Endodermal cell (in vitro differentiated cells): Measurements from ENCODE around the gene C4A. TPM values are rescaled to one million over a fixed set of nuclear protein-coding genes. Genes with fewer than 3 reads are reported as not detected.
"Not testable (repeated sequence)": the region's sequence is repeated elsewhere in the genome, so short reads cannot be mapped to it uniquely, and the experiment has no call there.

Source experiments
- DNase-seq: peaks from one replicate; pipeline ENCODE4 v3.0.0-alpha.2; 2017
- H3K27ac ChIP-seq: 2 replicates; pipeline ENCODE4 v1.5.1; 2013; ENCODE audit warnings: mild to moderate bottlenecking, low read depth, low read length, moderate library complexity
- H3K27me3 ChIP-seq: 2 replicates; pipeline ENCODE4 v1.6.1; 2013; ENCODE audit warnings: mild to moderate bottlenecking, low read length, moderate library complexity; ENCODE audit not compliant: insufficient read depth, control insufficient read depth, poor library complexity, severe bottlenecking
- H3K36me3 ChIP-seq: 2 replicates; pipeline ENCODE4 v1.7.0; 2013; ENCODE audit warnings: mild to moderate bottlenecking, low read length, moderate library complexity; ENCODE audit not compliant: control insufficient read depth, insufficient read depth
- H3K4me1 ChIP-seq: one replicate; pipeline ENCODE4 v1.7.0; 2013; ENCODE audit warnings: low read length; ENCODE audit not compliant: control insufficient read depth, insufficient read depth
- H3K4me3 ChIP-seq: 2 replicates; pipeline ENCODE4 v1.5.1; 2013; ENCODE audit warnings: mild to moderate bottlenecking, low read length, moderate library complexity
- H3K9ac ChIP-seq: 2 replicates; pipeline ENCODE4 v1.6.1; 2013; ENCODE audit warnings: mild to moderate bottlenecking, low read length, moderate library complexity; ENCODE audit not compliant: poor library complexity, severe bottlenecking; ENCODE audit errors: extremely low read depth
- H3K9me3 ChIP-seq: 2 replicates; pipeline ENCODE4 v1.6.1; 2013; ENCODE audit warnings: mild to moderate bottlenecking, low read length, moderate library complexity; ENCODE audit not compliant: control insufficient read depth
- H3K27ac Mint-ChIP-seq: 2 replicates; pipeline ENCODE4 v1.8.0; 2020; ENCODE audit warnings: mixed read lengths
- H3K27me3 Mint-ChIP-seq: 2 replicates; pipeline ENCODE4 v1.8.0; 2021; ENCODE audit warnings: mild to moderate bottlenecking, mixed read lengths; ENCODE audit not compliant: insufficient read depth
- H3K36me3 Mint-ChIP-seq: 2 replicates; pipeline ENCODE4 v1.8.0; 2020; ENCODE audit warnings: low read depth, mixed read lengths
- H3K4me1 Mint-ChIP-seq: 2 replicates; pipeline ENCODE4 v1.8.0; 2020; ENCODE audit warnings: mixed read lengths
- H3K4me3 Mint-ChIP-seq: 2 replicates; pipeline ENCODE4 v1.8.0; 2020; ENCODE audit warnings: mild to moderate bottlenecking, moderate library complexity, mixed read lengths
- H3K9me3 Mint-ChIP-seq: 2 replicates; pipeline ENCODE4 v1.8.0; 2020; ENCODE audit warnings: mild to moderate bottlenecking, mixed read lengths
- WGBS, 2 experiments: methylation state at CpG; one replicate each; pipeline versions ENCODE4 v1.1.5 to v1.1.7; 2013; ENCODE audit warnings: missing lambda C conversion rate in 2 of 2, mixed read lengths in 1 of 2; ENCODE audit not compliant: insufficient coverage in 1 of 2, insufficient read length in 1 of 2; 5-methylcytosine and 5-hydroxymethylcytosine counted together
- total RNA-seq, 2 donors: library from RNA; stranded (reverse); fragmentation: NEBNext Ultra II Directional in 1 of 2; extraction: Animal tissue kit (Norgen Biotek cat#: 25700) in 1 of 2; gene quantifications; 2 replicates in 1 of 2; 3 replicates in 1 of 2; pipeline ENCODE4 v1.2.1, GENCODE V29; 2021
- TF ChIP-seq, protein P1 (sequence below): fragments of 200-600 bp; sonication (generic); conservative IDR thresholded peaks from 2 replicates; pipeline ENCODE4 v1.5.0; 2021; ENCODE audit warnings: antibody characterized with exemption, mild to moderate bottlenecking

Gene C4A
- total RNA-seq, 2 donors from 2014 or later: 4.5 to 6.2 TPM

DNA sequence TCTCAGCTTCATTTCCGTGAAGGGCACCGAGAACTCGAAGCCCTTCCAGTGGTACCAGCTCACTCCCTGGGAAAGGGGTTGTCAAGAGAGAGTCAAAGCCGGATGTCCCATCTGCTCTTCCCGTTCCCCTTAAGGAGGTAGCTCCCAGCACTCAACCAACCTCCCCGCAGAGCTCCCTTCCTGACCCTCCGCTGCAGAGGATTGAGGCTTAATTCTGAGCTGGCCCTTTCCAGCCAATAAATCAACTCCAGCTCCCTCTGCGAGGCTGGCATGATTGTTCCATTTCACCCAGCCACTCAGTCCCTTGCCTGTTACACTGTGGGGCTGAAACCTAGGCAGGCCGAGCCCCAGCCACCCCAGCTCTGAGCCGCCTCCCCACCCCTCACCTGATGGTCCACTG is 59.5 kb downstream of the C4A start:
- peak overlapping the region; percentile 52 for H3K27ac Mint-ChIP-seq
- 94% methylated on average over 4 of the region's 10 CpGs; no CpG with 5 or more reads in 1 of the 2 experiments for WGBS, 2 experiments
- not testable (repeated sequence) for DNase-seq, H3K4me1 Mint-ChIP-seq, H3K4me3 ChIP-seq, H3K9me3 Mint-ChIP-seq, H3K27me3 ChIP-seq, H3K36me3 ChIP-seq, H3K27ac ChIP-seq, H3K9ac ChIP-seq, H3K4me3 Mint-ChIP-seq, H3K27me3 Mint-ChIP-seq, H3K4me1 ChIP-seq, H3K9me3 ChIP-seq, H3K36me3 Mint-ChIP-seq

DNA sequence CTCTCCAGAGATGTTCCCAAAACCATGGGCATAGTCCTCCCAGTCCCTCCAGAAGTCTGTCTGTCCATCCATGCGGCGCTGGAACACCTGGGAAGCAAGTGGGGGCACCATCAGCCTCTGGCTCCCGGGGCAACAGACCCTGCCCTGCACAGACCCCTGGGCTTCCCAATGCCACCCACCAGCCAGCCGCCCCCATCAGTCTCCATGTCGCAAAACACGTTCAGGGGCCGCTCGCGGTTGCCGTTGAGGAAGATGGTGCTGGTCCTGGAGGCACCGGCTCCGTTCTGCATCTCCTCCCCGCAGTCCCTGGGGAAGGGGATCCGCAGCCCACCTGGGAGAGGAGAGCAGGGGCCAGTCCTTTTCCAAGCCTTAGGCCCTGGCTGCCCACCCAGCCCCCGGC is 60.4 kb downstream of the C4A start:
- not testable (repeated sequence) for H3K27me3 ChIP-seq, H3K27ac ChIP-seq, DNase-seq, H3K9ac ChIP-seq, H3K9me3 ChIP-seq, H3K36me3 Mint-ChIP-seq, H3K27ac Mint-ChIP-seq, H3K4me1 ChIP-seq, H3K36me3 ChIP-seq, H3K4me1 Mint-ChIP-seq, H3K4me3 Mint-ChIP-seq, H3K4me3 ChIP-seq, H3K27me3 Mint-ChIP-seq, H3K9me3 Mint-ChIP-seq
- 90% methylated on average over 10 of the region's 15 CpGs; no CpG with 5 or more reads in 1 of the 2 experiments for WGBS, 2 experiments

DNA sequence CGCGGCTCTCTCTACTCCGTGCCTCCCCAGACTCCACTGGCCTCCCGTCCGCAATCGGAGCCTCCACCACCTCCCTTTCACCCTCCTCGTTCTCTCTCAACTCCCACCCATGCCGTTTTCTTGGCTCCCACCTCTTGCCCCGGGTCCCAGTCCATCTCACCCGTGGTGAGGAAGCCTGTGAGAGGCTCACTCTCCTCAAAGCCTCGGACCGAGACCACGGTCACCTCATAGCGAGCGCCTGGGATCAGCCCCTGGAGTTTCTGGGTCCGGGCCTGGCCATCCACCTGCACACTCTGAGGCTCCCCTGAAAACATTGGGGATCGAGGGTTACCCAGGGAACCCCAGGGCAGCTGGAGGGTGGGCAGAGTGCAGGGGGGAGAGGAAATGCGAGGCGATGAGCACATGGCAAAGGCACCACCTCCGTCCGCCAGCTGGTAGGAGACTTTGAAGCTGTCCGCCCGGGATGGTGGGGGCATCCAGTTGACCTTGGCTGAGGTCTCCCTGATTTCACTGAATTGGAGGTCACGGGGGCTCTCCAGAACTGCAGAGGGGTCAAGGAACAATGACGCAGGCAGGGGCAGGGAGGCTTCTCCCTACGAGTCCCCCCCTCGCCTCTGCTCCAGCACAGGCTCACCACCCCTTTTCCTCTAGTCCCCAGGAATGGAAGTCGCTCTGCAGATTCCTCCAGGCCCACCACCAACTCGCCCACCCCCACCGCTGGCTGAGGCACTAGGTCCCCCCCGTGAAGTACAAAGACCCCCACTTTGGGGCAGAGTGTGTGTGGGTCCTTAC is 61.9 kb downstream of the C4A start:
- not testable (repeated sequence) for DNase-seq, H3K4me1 ChIP-seq, H3K27ac ChIP-seq, H3K9ac ChIP-seq, H3K4me3 Mint-ChIP-seq, H3K4me3 ChIP-seq, H3K27ac Mint-ChIP-seq, H3K4me1 Mint-ChIP-seq, H3K36me3 Mint-ChIP-seq, H3K9me3 ChIP-seq, H3K36me3 ChIP-seq, H3K27me3 ChIP-seq, H3K9me3 Mint-ChIP-seq, H3K27me3 Mint-ChIP-seq
- 92 to 97% methylated on average over 7 to 13 of the region's 31 CpGs for WGBS, 2 experiments

DNA sequence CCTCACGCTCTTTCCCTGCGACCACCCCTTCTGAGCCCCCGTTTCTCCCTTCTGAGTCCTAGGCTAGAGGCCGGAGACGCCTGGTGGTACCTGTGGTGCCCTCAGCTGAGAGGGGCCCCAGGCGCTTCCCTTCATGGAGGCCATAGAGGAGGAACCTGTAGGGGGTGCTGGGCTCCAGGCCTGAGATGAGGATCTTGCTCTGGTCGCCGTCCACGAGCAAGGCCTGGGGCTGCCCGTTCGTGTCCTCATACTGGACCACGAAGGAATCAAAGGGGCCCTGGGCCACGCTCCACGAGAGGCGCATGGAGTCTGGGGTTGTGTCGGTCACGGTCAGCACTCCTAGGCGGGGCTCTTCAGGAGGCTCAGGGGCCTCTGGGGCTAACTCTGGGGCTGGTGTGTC is 63.1 kb downstream of the C4A start:
- not testable (repeated sequence) for H3K36me3 ChIP-seq, H3K9me3 ChIP-seq, H3K36me3 Mint-ChIP-seq, H3K27ac ChIP-seq, H3K4me3 ChIP-seq, H3K9ac ChIP-seq, H3K4me1 ChIP-seq, H3K27ac Mint-ChIP-seq, H3K9me3 Mint-ChIP-seq, H3K27me3 Mint-ChIP-seq, H3K27me3 ChIP-seq, DNase-seq, H3K4me3 Mint-ChIP-seq, H3K4me1 Mint-ChIP-seq
- WGBS, 2 experiments: 93 to 100% methylated on average over 2 to 6 of the region's 18 CpGs

DNA sequence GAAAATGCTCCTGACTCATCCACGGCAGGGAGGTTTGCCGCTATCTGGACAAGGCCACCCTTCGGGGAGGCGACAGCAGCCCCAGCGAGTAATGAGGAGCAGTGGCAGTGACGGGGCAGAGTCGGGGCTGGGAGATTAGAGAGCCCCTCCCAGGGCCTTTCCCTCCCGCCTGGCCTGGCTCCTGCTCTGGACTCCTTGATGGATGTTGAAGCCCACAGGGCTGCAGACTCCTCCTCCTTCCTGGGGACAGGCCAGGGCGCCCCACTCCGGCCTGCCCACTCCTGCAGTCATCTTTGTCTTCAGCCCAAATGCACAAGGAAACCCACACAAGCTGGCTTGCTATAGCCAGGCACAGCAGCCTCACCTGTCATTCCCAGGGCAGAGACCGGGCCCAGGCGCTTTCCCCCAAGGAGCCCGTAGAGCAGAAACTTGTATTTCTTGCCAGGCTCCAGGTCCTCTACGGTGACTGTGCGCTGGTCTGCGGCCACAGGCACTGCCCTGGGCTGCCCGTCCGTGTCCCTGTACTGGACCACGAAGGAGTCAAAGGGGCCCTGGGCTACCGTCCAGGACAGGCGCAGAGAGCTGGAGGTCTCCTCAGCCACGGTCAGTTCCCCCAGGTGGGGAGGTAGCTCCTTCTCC is 64.1 kb downstream of the C4A start:
- Mint-ChIP-seq H3K27ac (no peak overlapping the region), H3K9me3 (no peaks in the 10 kb centered on the region), H3K27me3 (no peaks in the 10 kb centered on the region), H3K36me3 (no peaks in the 10 kb centered on the region), H3K4me1 (no peaks in the 10 kb centered on the region), H3K4me3 (no peak overlapping the region)
- TF ChIP-seq, protein P1, sequence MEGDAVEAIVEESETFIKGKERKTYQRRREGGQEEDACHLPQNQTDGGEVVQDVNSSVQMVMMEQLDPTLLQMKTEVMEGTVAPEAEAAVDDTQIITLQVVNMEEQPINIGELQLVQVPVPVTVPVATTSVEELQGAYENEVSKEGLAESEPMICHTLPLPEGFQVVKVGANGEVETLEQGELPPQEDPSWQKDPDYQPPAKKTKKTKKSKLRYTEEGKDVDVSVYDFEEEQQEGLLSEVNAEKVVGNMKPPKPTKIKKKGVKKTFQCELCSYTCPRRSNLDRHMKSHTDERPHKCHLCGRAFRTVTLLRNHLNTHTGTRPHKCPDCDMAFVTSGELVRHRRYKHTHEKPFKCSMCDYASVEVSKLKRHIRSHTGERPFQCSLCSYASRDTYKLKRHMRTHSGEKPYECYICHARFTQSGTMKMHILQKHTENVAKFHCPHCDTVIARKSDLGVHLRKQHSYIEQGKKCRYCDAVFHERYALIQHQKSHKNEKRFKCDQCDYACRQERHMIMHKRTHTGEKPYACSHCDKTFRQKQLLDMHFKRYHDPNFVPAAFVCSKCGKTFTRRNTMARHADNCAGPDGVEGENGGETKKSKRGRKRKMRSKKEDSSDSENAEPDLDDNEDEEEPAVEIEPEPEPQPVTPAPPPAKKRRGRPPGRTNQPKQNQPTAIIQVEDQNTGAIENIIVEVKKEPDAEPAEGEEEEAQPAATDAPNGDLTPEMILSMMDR: no peak
- no peaks in the 10 kb centered on the region for H3K36me3 ChIP-seq
- no peaks in the 10 kb centered on the region for H3K27me3 ChIP-seq
- H3K9ac ChIP-seq: no peak overlapping the region
- WGBS, 2 experiments: 94 to 98% methylated on average over 13 to 22 of the region's 22 CpGs
- no peaks in the 10 kb centered on the region for H3K4me1 ChIP-seq
- no peaks in the 10 kb centered on the region for H3K9me3 ChIP-seq
- H3K27ac ChIP-seq: no peak overlapping the region
- no peak overlapping the region for H3K4me3 ChIP-seq
- DNase-seq: peak; percentile 52
